HCT116 (cell line): ENCODE data around the gene HEMK1.

ENCODE experiments used
- CTCF ChIP-seq, 3 experiments: fragments of 200-600 bp in 1 of 3; sonication (generic) in 1 of 3; IDR thresholded peaks in 2 of 3; conservative IDR thresholded peaks in 1 of 3; 2 replicates each; pipeline ENCODE4 v1.5.1; 2012 to 2017; ENCODE audit warnings: low read depth in 2 of 3, low read length in 2 of 3, antibody characterized with exemption in 1 of 3, borderline replicate concordance in 1 of 3, control low read depth in 1 of 3, mild to moderate bottlenecking in 1 of 3, mixed read lengths in 1 of 3, mixed run types in 1 of 3, moderate library complexity in 1 of 3; ENCODE audit not compliant: insufficient read depth in 1 of 3
- EZH2 ChIP-seq: fragments of 200-600 bp; sonication (generic); IDR thresholded peaks from 2 replicates; pipeline ENCODE4 v1.6.1; 2017; ENCODE audit warnings: antibody characterized with exemption, mixed run types
- TCF7L2 ChIP-seq: IDR thresholded peaks from 2 replicates; pipeline ENCODE4 v1.7.0; 2011; ENCODE audit warnings: borderline replicate concordance, inconsistent platforms; ENCODE audit not compliant: insufficient read depth, insufficient read length; ENCODE audit errors: extremely low read depth

- TF ChIP-seq EZH2 (no peak), TCF7L2 (no peak), CTCF (IDR thresholded peaks at IDR 0.05 in 2 of 3, conservative IDR thresholded peaks at IDR 0.05 in 1 of 3; ENCODE audit: borderline replicate concordance in 1 of 3, insufficient read depth in 1 of 3, low read depth in 2 of 3, low read length in 2 of 3) (no peak)
Measured at GRCh38 chr3:50617096-50617791, 47.9 kb downstream of the HEMK1 start, which contains the start of gene MAPKAPK3.
